ENCODE results near the gene FOXF2. TPM values are rescaled to one million over a fixed set of nuclear protein-coding genes. Genes with fewer than 3 reads are reported as not detected.

FOXF2 gene
- total and polyA plus RNA-seq, 10 of the 15 experiments (the other 5 are each of a cell fraction or from before 2014, with no cell fraction given): not detected

- TF ChIP-seq ZNF687 (IDR thresholded peaks at IDR 0.05): no peak
- no peak for TF ChIP-seq NRF1 (conservative IDR thresholded peaks at IDR 0.05; ENCODE audit: low read depth, low read length)
- no peak for TF ChIP-seq NBN (IDR thresholded peaks at IDR 0.05)
- no peak for TF ChIP-seq MTA3 (IDR thresholded peaks at IDR 0.05; ENCODE audit: borderline replicate concordance, low read length)
- TF ChIP-seq FOXK2 (IDR thresholded peaks at IDR 0.05): no peak
- TF ChIP-seq ZNF207 (IDR thresholded peaks at IDR 0.05; ENCODE audit: borderline replicate concordance): no peak
- TF ChIP-seq ZNF592 (IDR thresholded peaks at IDR 0.05): no peak
- TF ChIP-seq MXI1 (IDR thresholded peaks at IDR 0.05; ENCODE audit: low read depth, low read length): no peak
- TF ChIP-seq NFXL1 (IDR thresholded peaks at IDR 0.05; ENCODE audit: borderline replicate concordance): no peak
- no peak for TF ChIP-seq NFIC (IDR thresholded peaks at IDR 0.05; ENCODE audit: low read depth, low read length)
Measured at GRCh38 chr6:1371933-1372332, 17.4 kb upstream of the FOXF2 start (continued).
